Hindlimb muscle (tissue), 1 donor: ENCODE data around the gene PRXL2A. TPM values are rescaled to one million over a fixed set of nuclear protein-coding genes. Genes with fewer than 3 reads are reported as not detected.
"Not testable (repeated sequence)": the region's sequence is repeated elsewhere in the genome, so short reads cannot be mapped to it uniquely, and the experiment has no call there.

Experiments used
- DNase-seq: peaks from one replicate; pipeline ENCODE4 v3.0.0-alpha.2; 2013
- polyA plus RNA-seq: library from polyadenylated mRNA; unstranded; fragments of 120-200 nt; gene quantifications from one replicate; pipeline ENCODE4 v1.2.1, GENCODE V29; 2013; ENCODE audit not compliant: insufficient read length

The PRXL2A gene
- polyA plus RNA-seq, 1 donor, result 79.9 TPM

- no peak for DNase-seq
These were observed 3.4 kb downstream of the PRXL2A start for GRCh38 chr10:80411681-80412220.

DNA sequence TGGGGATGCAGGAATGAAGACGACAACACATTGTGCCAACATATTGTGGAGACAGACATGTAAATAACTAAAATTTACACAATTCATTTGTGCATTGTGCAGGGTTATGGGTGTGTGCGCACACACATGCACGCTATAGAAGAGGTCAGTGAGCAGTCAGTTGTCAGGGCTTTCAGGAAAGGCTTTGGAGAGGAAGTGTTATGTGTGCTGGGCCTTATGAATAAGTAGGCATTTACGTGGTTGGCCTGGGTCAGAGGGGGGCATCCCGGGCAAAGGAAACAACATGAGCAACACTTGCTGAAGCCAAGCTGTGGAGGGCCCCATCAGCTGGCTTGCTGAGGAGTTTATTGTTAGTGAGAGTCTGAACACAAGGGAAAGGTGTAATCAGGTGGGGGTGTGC is 4.1 kb downstream of the PRXL2A start:
- no peak for DNase-seq

GRCh38 chr10:80413271-80413996 is 5.1 kb downstream of the PRXL2A start:
- no peak for DNase-seq

DNA sequence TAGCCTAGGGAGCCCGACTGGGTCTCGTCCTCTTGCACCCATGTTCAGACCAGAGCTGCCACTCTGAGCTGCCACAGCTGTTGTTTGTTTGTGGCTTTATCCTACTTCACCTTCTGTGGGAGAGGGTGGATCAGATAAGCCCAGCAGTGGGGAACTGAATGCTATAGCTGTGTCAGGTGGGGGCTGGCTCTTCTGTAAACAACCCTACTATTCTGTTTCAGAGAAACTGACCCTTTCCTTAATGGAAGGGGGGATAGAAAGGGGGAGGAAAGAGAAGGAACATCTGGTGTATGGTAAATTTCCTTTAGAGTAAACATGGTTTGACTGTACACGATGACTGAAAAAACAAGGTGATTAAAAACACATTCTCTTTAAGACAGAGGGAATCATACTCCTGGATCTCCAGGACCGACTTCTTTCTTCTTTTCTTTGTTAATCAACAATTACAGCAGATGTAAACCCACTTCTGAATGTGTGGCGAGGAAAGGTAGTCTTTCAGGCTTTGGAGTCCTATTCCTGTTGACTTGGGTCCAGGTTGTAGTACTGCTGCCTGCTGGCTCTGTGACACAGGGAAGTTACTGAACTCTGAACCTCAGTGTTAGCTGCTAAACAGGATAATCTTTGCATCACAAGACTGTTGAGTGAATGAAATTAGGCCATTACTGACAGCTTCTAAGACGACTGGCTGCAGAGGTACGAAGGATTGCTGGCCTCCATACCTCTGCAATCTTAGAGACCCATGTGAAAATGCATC is 6.0 kb downstream of the PRXL2A start:
- no peak for DNase-seq

- no peak for DNase-seq
These were observed 7.6 kb downstream of the PRXL2A start for GRCh38 chr10:80415734-80416478.

DNA sequence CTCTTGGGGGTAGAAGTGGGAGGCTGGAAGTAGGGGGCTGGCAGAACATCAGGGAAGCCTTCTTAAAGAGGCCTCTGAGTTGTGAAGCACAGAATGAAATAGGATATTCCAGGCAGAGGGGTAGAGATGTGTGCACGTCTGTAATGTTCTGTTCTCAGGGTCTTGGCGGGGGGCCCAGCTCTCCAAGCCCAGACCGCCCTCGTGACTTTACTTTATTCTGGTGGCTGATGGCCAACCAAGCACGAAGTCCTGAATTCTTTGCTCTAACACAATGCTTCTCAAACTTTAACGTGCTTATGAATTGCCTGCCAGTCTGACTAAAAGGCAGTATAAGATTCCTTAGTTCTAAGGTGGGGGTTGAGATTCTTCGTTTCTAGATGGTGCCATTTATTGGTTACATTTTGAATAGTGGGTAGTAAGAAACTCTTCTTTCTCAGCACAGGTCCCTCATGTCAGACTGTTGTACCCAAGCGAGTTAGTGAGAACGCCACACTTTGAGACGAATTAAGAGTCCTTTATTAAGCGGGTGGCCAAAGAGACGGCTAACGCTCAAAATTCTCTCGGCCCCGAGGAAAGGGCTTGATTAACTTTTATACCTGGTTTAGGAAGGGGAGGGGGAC is 8.2 kb downstream of the PRXL2A start:
- DNase-seq, result peak; percentile 76

DNA sequence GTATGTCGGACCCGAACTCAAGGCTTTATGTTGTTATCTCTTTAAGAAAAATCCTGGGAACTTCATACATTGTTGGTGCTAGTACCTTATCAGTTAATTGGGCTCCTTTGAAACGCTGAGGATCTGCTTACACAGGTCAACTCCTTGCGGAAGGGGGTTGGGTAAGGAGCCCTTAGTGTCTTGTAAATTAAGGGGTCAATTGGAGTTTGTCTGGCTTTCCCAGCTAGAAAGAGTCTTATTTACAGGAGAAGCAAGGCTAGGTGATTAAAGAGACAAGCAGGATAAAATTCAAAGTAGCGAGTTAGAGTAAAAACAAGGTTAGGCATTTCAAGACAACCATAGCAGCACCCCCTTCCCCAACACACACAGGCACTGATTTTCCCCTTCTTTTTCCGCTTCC is 8.9 kb downstream of the PRXL2A start:
- not testable (repeated sequence) for DNase-seq

DNA sequence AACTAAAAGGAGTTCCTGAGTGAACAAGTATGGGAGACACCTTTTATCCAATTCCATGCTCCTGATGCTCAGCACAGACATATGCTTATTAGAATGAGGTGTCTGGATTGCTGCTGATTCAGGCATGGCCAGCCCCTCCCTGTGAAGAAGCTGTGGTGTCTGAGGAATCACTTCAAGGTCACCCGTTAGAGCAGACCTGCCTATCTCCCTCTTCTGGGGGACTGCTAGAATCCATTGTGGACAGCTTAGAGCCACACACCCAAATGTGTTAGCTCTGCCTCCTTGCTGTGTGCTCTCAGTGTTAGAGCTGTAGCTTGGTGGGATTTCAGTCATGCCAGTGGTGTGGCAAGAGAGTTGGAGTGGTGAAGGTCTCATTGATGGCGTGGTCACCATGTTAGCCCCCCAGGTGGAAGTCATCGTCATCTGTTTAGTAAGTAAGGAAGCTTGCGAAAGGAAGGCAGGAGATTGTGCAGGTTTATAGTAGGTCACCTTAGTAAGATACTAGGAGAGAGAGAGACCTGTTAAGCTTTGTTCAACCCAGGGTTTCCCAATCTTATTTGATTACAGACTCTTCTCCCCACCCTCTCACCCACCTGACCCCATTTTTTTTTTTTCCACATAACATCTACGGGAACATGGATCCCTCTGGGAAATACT is 12.8 kb downstream of the PRXL2A start:
- no peak for DNase-seq

- DNase-seq, result no peak
These were observed 13.6 kb downstream of the PRXL2A start for GRCh38 chr10:80421707-80422536.

DNA sequence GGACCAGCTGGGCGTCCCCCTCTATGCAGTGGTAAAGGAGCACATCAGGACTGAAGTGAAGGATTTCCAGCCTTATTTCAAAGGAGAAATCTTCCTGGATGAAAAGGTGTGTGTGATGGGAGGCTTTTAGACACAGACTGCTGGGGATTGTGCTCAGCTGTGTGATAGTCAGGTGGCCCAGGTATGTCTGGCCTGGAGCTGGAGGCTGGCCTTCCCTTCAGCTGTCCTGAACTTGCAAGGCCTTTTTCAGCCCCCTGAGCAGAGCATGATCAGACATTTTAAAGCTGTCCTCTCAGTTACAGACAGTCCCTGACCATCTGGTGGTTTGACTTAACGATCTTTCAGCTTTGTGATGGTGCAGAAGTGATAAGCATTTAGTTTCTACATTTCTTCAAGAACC is 17.6 kb downstream of the PRXL2A start:
- DNase-seq, result no peak

DNA sequence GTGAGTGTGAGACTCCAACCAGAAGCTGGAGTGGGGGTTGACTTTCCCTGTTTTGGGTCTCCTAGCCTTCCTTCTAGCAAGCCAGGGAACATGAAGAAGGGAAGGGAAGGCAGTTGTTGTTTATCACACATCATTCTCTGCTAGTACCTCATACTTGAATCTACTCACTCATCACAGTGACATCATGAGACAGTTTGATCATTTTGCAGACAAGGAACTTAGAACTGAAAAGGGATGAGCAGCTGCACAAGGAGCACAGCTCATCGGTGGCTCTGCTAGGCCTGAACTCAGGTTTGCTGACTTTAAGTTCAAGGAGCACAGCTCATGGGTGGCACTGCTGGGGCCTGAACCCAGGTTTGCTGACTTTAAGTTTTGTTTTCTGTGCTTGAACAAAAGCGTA is 19.2 kb downstream of the PRXL2A start:
- DNase-seq, result no peak

DNA sequence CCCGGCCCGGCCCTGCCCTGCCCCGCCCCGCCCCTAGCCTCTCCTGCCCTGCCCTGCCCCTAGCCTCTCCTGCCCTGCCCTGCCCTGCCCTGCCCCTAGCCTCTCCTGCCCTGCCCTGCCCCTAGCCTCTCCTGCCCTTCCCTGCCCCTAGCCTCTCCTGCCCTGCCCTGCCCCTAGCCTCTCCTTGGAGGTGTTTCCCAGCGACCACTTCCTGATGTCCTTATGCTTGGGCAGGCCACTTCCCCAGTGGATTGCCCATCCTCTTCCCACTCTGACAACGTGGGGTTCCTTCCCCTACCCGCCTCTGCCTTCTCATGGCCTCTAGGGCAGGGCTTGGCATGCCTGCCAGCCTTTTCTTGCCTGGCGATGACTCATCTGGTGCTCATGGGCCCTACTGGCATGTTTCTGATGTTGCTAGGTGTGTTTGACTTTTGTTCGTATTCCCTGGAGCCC is 21.2 kb downstream of the PRXL2A start:
- DNase-seq, result no peak

GRCh38 chr10:80433134-80433533 is 24.8 kb downstream of the PRXL2A start:
- no peak for DNase-seq

DNA sequence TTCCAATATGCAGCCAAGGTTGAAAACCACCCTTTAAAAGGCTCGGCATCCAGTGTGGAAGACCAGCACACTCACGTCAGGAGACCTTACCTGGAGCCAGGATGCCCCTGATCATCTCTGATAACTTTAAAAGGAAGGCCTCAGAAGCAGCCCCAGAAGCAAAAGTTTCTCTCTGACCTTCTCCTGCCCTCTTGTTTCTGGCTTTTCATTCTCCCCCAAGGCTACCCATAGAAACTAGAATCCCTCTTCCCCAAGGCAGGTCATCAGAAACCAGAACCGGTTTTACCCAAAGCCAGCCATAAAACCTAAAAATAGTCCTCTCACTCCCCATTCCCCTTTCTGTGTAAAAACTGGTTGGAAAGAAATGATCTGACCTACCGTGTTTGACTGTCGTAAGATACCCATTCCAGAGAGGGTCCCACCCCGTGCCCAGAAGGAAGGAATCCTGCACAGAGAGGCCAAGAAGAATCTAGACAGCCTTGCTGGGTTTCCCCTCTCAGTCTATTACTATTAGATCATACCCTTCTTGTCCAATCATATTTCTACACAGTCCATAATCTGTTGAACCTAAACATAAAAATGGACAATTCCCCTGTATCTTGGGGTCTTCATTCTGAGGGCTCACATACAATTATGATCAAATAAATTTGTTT is 28.2 kb downstream of the PRXL2A start:
- no peak for DNase-seq

- no peak for DNase-seq
These were observed 28.9 kb downstream of the PRXL2A start for GRCh38 chr10:80437227-80437626.

DNA sequence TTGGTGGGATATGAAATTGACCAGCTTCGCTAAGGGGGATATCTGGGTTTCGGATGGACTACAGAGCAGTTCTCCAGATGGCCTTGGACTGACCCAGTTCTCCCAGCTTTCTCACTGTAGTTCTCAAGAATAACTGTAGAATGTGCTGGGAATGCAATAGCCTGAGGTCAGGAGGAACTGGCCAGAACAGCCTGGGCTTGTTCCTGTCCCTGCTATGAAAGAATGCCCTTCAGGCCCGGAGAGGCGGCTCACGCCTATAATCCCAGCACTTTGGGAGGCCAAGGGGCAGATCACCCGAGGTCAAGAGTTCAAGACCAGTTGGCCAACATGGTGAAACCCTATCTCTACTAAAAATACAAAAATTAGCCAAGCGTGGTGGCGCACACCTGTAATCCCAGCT is 33.5 kb downstream of the PRXL2A start:
- no peak for DNase-seq

DNA sequence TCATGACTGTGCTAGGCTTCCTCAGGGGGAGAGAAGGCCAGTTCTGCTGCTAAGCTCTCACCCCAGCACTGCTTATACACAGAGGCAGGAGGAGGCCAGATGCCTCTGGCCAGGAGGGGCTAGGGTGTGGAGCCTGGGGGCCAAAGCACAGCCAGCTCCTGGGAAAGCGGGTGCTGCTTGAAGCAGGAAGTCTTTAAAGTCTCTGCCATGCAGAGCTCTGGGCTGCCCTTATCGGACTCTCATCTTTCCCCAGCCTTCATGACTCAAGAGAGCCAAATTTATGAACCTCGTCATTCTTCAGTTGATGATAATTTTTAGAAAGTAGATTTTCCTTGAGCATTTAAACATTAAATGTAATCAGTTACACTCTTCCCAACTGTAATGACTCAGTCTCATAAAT is 34.5 kb downstream of the PRXL2A start:
- no peak for DNase-seq

- DNase-seq, result no peak
These were observed 35.2 kb downstream of the PRXL2A start for GRCh38 chr10:80443531-80443974.

DNA sequence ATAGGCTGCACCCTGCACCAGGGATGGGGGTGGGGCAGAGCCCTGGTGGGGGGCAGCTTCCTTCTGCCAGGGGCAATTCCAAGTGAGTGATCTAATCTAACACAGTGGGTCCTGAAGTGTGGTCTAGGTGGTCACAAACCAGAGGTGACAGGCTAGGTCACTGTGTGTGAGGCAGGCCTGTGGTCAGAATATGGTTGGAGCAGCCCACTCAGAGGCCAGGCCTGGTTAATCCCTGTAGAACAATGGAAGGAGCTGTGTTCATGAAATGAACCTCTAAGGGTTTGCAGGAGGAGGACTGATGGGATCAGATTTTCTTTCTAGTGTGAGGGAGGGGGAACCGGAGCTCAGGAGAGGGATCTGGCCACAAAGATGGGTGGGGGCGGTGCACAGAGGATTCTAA is 35.8 kb downstream of the PRXL2A start:
- no peak for DNase-seq

- peak; percentile 61 for DNase-seq
These were observed 36.4 kb downstream of the PRXL2A start for GRCh38 chr10:80444646-80445319.
